NCI-H2227 (cell line): Measurements from ENCODE around the gene PRKN.

ENCODE experiments used
- DNase-seq: peaks from one replicate; lab custom pipeline; 2025; ENCODE audit not compliant: unreplicated experiment; lab: John Stamatoyannopoulos, UW

Gene PRKN

GRCh38 chr6:162711376-162711775, 16.2 kb downstream of the PRKN start:
- no peak for DNase-seq

- no peak for DNase-seq
Observed at GRCh38 chr6:162710936-162711335, 16.6 kb downstream of the PRKN start.

GRCh38 chr6:162710419-162710818, 17.1 kb downstream of the PRKN start:
- no peak for DNase-seq

GRCh38 chr6:162709431-162709830, 18.1 kb downstream of the PRKN start:
- no peak for DNase-seq

GRCh38 chr6:162708971-162709370, 18.6 kb downstream of the PRKN start:
- DNase-seq: peak; percentile 72

- DNase-seq: peak; percentile 13
Observed at GRCh38 chr6:162706232-162706631, 21.3 kb downstream of the PRKN start.

GRCh38 chr6:162705736-162706135, 21.8 kb downstream of the PRKN start:
- DNase-seq: peak; percentile 11

- DNase-seq: no peak
Observed at GRCh38 chr6:162704001-162704400, 23.6 kb downstream of the PRKN start.

- DNase-seq: no peak
Observed at GRCh38 chr6:162702446-162702845, 25.1 kb downstream of the PRKN start.

GRCh38 chr6:162701551-162701950, 26.0 kb downstream of the PRKN start:
- DNase-seq: no peak

- no peak for DNase-seq
Observed at GRCh38 chr6:162700966-162701365, 26.6 kb downstream of the PRKN start.

GRCh38 chr6:162699961-162700360, 27.6 kb downstream of the PRKN start:
- no peak for DNase-seq

GRCh38 chr6:162698440-162698839, 29.1 kb downstream of the PRKN start:
- no peak for DNase-seq

GRCh38 chr6:162697872-162698403, 29.6 kb downstream of the PRKN start:
- DNase-seq: no peak

GRCh38 chr6:162690158-162690557, 37.4 kb downstream of the PRKN start:
- no peak for DNase-seq

- no peak for DNase-seq
Observed at GRCh38 chr6:162688751-162689345, 38.7 kb downstream of the PRKN start.

- DNase-seq: no peak
Observed at GRCh38 chr6:162685586-162685985, 42.0 kb downstream of the PRKN start.

- no peak for DNase-seq
Observed at GRCh38 chr6:162684961-162685360, 42.6 kb downstream of the PRKN start.

- no peak for DNase-seq
Observed at GRCh38 chr6:162684052-162684451, 43.5 kb downstream of the PRKN start.

GRCh38 chr6:162683135-162683534, 44.4 kb downstream of the PRKN start:
- no peak for DNase-seq

- DNase-seq: no peak
Observed at GRCh38 chr6:162681447-162681846, 46.1 kb downstream of the PRKN start.

- DNase-seq: no peak
Observed at GRCh38 chr6:162680871-162681270, 46.7 kb downstream of the PRKN start.

GRCh38 chr6:162680367-162680766, 47.2 kb downstream of the PRKN start:
- no peak for DNase-seq
